H9 (cell line): ENCODE data around the gene PGBD5. TPM values are rescaled to one million over a fixed set of nuclear protein-coding genes. Genes with fewer than 3 reads are reported as not detected.
"Not testable (repeated sequence)": the region's sequence is repeated elsewhere in the genome, so short reads cannot be mapped to it uniquely, and the experiment has no call there.

Source experiments
- DNase-seq: peaks from one replicate; pipeline ENCODE4 v3.0.0-alpha.2; 2017
- H2AFZ ChIP-seq: one replicate; pipeline ENCODE4 v1.6.1; 2013; ENCODE audit warnings: mild to moderate bottlenecking, low read length, control low read depth, moderate library complexity
- H2AK5ac ChIP-seq: 2 replicates; pipeline ENCODE4 v1.6.1; 2013; ENCODE audit warnings: low read length, control low read depth, mixed read lengths; ENCODE audit not compliant: insufficient read length
- H2BK120ac ChIP-seq: one replicate; pipeline ENCODE4 v1.6.1; 2013; ENCODE audit warnings: low read depth, mild to moderate bottlenecking, low read length, control low read depth, inconsistent platforms; ENCODE audit not compliant: poor library complexity, severe bottlenecking
- H2BK12ac ChIP-seq: 2 replicates; pipeline ENCODE4 v1.6.1; 2013; ENCODE audit warnings: low read length, control low read depth, mixed read lengths, low read depth; ENCODE audit not compliant: insufficient read length
- H2BK15ac ChIP-seq: 2 replicates; pipeline ENCODE4 v1.6.1; 2013; ENCODE audit warnings: low read depth, low read length, control low read depth
- H2BK20ac ChIP-seq: one replicate; pipeline ENCODE4 v1.6.1; 2013; ENCODE audit warnings: low read depth, mild to moderate bottlenecking, low read length, control low read depth, inconsistent platforms; ENCODE audit not compliant: poor library complexity, severe bottlenecking
- H2BK5ac ChIP-seq: 2 replicates; pipeline ENCODE4 v1.6.1; 2013; ENCODE audit warnings: low read length, control low read depth, mixed read lengths; ENCODE audit not compliant: insufficient read length
- H3K14ac ChIP-seq: 2 replicates; pipeline ENCODE4 v1.6.1; 2013; ENCODE audit warnings: low read length, control low read depth; ENCODE audit not compliant: insufficient read depth
- H3K18ac ChIP-seq: 2 replicates; pipeline ENCODE4 v1.6.1; 2013; ENCODE audit warnings: low read depth, mild to moderate bottlenecking, mixed read lengths, low read length, control low read depth; ENCODE audit not compliant: insufficient read length
- H3K23ac ChIP-seq: 2 replicates; pipeline ENCODE4 v1.6.1; 2013; ENCODE audit warnings: low read length, control low read depth, mixed read lengths, low read depth; ENCODE audit not compliant: insufficient read length
- H3K23me2 ChIP-seq: 2 replicates; pipeline ENCODE4 v1.6.1; 2013; ENCODE audit warnings: low read depth, mild to moderate bottlenecking, mixed read lengths, low read length, control low read depth; ENCODE audit not compliant: insufficient read length, poor library complexity, severe bottlenecking
- H3K27ac ChIP-seq: 2 replicates; pipeline ENCODE4 v1.5.1; 2013; ENCODE audit warnings: low read length, control low read depth, mixed read lengths, low read depth; ENCODE audit not compliant: insufficient read length
- H3K27me3 ChIP-seq: 2 replicates; pipeline ENCODE4 v1.6.1; 2013; ENCODE audit warnings: low read length, control low read depth, inconsistent platforms; ENCODE audit not compliant: insufficient read depth
- H3K4ac ChIP-seq: 2 replicates; pipeline ENCODE4 v1.6.1; 2013; ENCODE audit warnings: low read depth, mild to moderate bottlenecking, control low read depth, inconsistent platforms, low read length, moderate library complexity
- H3K4me1 ChIP-seq: 2 replicates; pipeline ENCODE4 v1.6.1; 2013; ENCODE audit warnings: low read length, control low read depth, inconsistent platforms; ENCODE audit not compliant: insufficient read depth
- H3K4me2 ChIP-seq: 2 replicates; pipeline ENCODE4 v1.6.1; 2013; ENCODE audit warnings: low read length, control low read depth, mixed read lengths; ENCODE audit not compliant: insufficient read length, insufficient read depth
- H3K56ac ChIP-seq: 2 replicates; pipeline ENCODE4 v1.6.1; 2013; ENCODE audit warnings: low read depth, mild to moderate bottlenecking, mixed read lengths, low read length, control low read depth; ENCODE audit not compliant: insufficient read length
- H3K79me1 ChIP-seq: 2 replicates; pipeline ENCODE4 v1.6.1; 2013; ENCODE audit warnings: low read depth, mild to moderate bottlenecking, moderate library complexity, low read length, control low read depth, inconsistent platforms; ENCODE audit not compliant: insufficient read depth, poor library complexity, severe bottlenecking
- H3K79me2 ChIP-seq: 2 replicates; pipeline ENCODE4 v1.6.1; 2013; ENCODE audit warnings: low read length, control low read depth, inconsistent platforms; ENCODE audit not compliant: insufficient read depth
- H3K9ac ChIP-seq: 2 replicates; pipeline ENCODE4 v1.6.1; 2013; ENCODE audit warnings: low read length, control low read depth, mixed read lengths; ENCODE audit not compliant: insufficient read length; ENCODE audit errors: extremely low read depth
- H3K9me3 ChIP-seq: one replicate; pipeline ENCODE4 v1.6.1; 2013; ENCODE audit warnings: low read depth, low read length, inconsistent platforms; ENCODE audit not compliant: control insufficient read depth
- H3T11ph ChIP-seq: one replicate; pipeline ENCODE4 v1.6.1; 2013; ENCODE audit warnings: mild to moderate bottlenecking, low read length, control low read depth, inconsistent platforms
- H4K20me1 ChIP-seq: one replicate; pipeline ENCODE4 v1.6.1; 2013; ENCODE audit not compliant: control insufficient read depth, insufficient read length, insufficient read depth
- H4K5ac ChIP-seq: 2 replicates; pipeline ENCODE4 v1.6.1; 2013; ENCODE audit warnings: low read depth, mild to moderate bottlenecking, mixed read lengths, low read length, control low read depth; ENCODE audit not compliant: insufficient read length
- H4K8ac ChIP-seq: replicated peaks from 2 replicates; pipeline ENCODE4 v1.6.1; 2013; ENCODE audit warnings: low read length, control low read depth, mixed read lengths, low read depth; ENCODE audit not compliant: insufficient read length
- H4K91ac ChIP-seq: 2 replicates; pipeline ENCODE4 v1.6.1; 2013; ENCODE audit warnings: low read depth, mild to moderate bottlenecking, moderate library complexity, mixed read lengths, low read length, control low read depth; ENCODE audit not compliant: insufficient read length
- H3K27ac Mint-ChIP-seq, 3 experiments: 2 replicates in 2 of 3; 3 replicates in 1 of 3; pipeline ENCODE4 v1.8.0; 2020 to 2021; ENCODE audit warnings: mixed read lengths in 3 of 3, mild to moderate bottlenecking in 1 of 3, moderate library complexity in 1 of 3
- H3K27me3 Mint-ChIP-seq: 2 replicates; pipeline ENCODE4 v1.8.0; 2021; ENCODE audit warnings: low read depth, mild to moderate bottlenecking, moderate library complexity, mixed read lengths
- H3K36me3 Mint-ChIP-seq, 3 experiments: 2 replicates in 2 of 3; 3 replicates in 1 of 3; pipeline ENCODE4 v1.8.0; 2020 to 2021; ENCODE audit warnings: low read depth in 3 of 3, mixed read lengths in 3 of 3; ENCODE audit not compliant: insufficient read depth in 1 of 3
- H3K4me1 Mint-ChIP-seq, 2 experiments: 2 replicates each; pipeline ENCODE4 v1.8.0; 2020; ENCODE audit warnings: mixed read lengths in 2 of 2
- H3K4me3 Mint-ChIP-seq, 2 experiments: 2 replicates in 1 of 2; 3 replicates in 1 of 2; pipeline ENCODE4 v1.8.0; 2020 to 2021; ENCODE audit warnings: mild to moderate bottlenecking in 2 of 2, mixed read lengths in 2 of 2, moderate library complexity in 1 of 2
- H3K9me3 Mint-ChIP-seq, 2 experiments: 2 replicates in 1 of 2; 3 replicates in 1 of 2; pipeline ENCODE4 v1.8.0; 2020; ENCODE audit warnings: mild to moderate bottlenecking in 2 of 2, mixed read lengths in 2 of 2, moderate library complexity in 1 of 2
- WGBS: extraction: QIAGEN DNeasy Blood & Tissue Kit; methylation state at CpG from one replicate; pipeline ENCODE4 v1.1.7; 2013; ENCODE audit warnings: missing lambda C conversion rate, low lambda C conversion rate, mixed read lengths; ENCODE audit not compliant: insufficient read length; ENCODE audit errors: extremely low coverage; 5-methylcytosine and 5-hydroxymethylcytosine counted together
- total RNA-seq: library from RNA; stranded (reverse); gene quantifications from 2 replicates; pipeline ENCODE4 v1.2.1, GENCODE V29; 2021
- TF ChIP-seq, protein P1 (sequence below): fragments of 200-600 bp; sonication (generic); conservative IDR thresholded peaks from 3 replicates; pipeline ENCODE4 v1.8.0; 2021; ENCODE audit warnings: antibody characterized with exemption, mild to moderate bottlenecking

Gene PGBD5
- total RNA-seq, 1 experiment from 2014 or later, result 19.1 TPM

DNA sequence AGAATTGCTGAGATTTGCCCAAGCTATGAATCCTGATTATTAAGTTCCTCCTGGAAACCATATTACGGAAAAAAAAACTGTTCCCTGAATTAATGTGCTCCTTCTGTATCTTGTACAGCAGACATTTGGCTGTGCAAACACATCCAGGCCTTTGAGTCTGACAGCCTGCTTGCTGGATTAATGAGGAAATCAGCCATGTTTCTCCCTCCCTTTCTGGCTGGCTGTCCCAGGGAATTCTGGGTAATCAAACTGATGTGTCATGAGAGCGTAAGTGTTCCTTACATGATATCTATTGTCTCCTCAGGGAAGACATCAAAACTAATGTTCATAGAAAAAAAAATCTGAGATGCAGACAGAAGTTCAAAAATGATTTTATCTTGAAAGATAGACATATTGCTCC, 18.8 kb downstream of the PGBD5 start:
- Mint-ChIP-seq H3K4me1 (peaks cover 0 to 2% of the 10 kb centered on the region in 2 experiments; a peak in 2 of 4 replicates), H3K9me3 (peaks cover 0 to 3% of the 10 kb centered on the region in 2 experiments; a peak in 1 of 5 replicates), H3K27me3 (no peaks in the 10 kb centered on the region), H3K36me3 (peaks cover 0 to 10% (median 3%) of the 10 kb centered on the region in 3 experiments; a peak in 5 of 7 replicates), H3K4me3 (no peak overlapping the region), H3K27ac (no peak overlapping the region)
- Histone ChIP-seq H2BK5ac (no peak overlapping the region), H3K18ac (no peak overlapping the region), H4K5ac (no peak overlapping the region), H3K14ac (no peak overlapping the region), H3K9ac (no peak overlapping the region), H3K4me2 (no peak overlapping the region), H3K56ac (no peak overlapping the region), H4K8ac (no peak overlapping the region), H2BK15ac (no peak overlapping the region), H3K27ac (no peak overlapping the region), H3K4ac (no peak overlapping the region), H3K23me2 (no peaks in the 10 kb centered on the region), H3K4me1 (no peaks in the 10 kb centered on the region), H3T11ph (no peak overlapping the region), H3K79me2 (peaks cover 3% of the 10 kb centered on the region; the same call in 1 of the 2 replicates), H2AFZ (no peak overlapping the region), H4K20me1 (no peaks in the 10 kb centered on the region), H2BK20ac (no peak overlapping the region), H3K9me3 (no peaks in the 10 kb centered on the region), H2BK12ac (no peak overlapping the region), H3K23ac (no peak overlapping the region), H3K79me1 (peaks cover 5% of the 10 kb centered on the region), H2BK120ac (no peak overlapping the region), H3K27me3 (no peaks in the 10 kb centered on the region), H4K91ac (no peak overlapping the region), H2AK5ac (no peak overlapping the region)
- WGBS, result no CpG with 5 or more reads among the region's 2 CpGs
- DNase-seq, result no peak
- TF ChIP-seq, protein P1, sequence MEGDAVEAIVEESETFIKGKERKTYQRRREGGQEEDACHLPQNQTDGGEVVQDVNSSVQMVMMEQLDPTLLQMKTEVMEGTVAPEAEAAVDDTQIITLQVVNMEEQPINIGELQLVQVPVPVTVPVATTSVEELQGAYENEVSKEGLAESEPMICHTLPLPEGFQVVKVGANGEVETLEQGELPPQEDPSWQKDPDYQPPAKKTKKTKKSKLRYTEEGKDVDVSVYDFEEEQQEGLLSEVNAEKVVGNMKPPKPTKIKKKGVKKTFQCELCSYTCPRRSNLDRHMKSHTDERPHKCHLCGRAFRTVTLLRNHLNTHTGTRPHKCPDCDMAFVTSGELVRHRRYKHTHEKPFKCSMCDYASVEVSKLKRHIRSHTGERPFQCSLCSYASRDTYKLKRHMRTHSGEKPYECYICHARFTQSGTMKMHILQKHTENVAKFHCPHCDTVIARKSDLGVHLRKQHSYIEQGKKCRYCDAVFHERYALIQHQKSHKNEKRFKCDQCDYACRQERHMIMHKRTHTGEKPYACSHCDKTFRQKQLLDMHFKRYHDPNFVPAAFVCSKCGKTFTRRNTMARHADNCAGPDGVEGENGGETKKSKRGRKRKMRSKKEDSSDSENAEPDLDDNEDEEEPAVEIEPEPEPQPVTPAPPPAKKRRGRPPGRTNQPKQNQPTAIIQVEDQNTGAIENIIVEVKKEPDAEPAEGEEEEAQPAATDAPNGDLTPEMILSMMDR, result no peak

DNA sequence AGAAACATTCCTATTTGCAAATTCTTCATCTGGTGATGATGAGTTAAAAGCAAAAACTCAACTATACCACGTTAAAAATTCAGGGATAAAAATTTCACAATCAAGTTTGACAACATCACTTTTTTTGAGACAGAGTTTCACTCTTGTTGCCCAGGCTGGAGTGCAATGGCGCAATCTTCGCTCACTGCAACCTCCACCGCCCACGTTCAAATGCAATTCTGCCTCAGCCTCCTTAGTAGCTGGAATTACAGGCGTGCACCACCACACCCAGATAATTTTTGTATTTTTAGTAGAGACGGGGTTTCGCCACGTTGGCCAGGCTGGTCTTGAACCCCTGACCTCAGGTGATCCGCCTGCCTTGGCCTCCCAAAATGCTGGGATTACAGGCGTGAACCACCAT, 19.4 kb downstream of the PGBD5 start:
- H2BK120ac ChIP-seq, H3K27me3 Mint-ChIP-seq, H2AK5ac ChIP-seq, H3K27ac Mint-ChIP-seq, H3K23ac ChIP-seq, H4K5ac ChIP-seq, H2BK5ac ChIP-seq, H3K9me3 Mint-ChIP-seq, H3K14ac ChIP-seq, H2BK20ac ChIP-seq, H3K56ac ChIP-seq, H3K27me3 ChIP-seq, H3K4me1 ChIP-seq, H4K20me1 ChIP-seq, H3K4me1 Mint-ChIP-seq, H3K4me3 Mint-ChIP-seq, H2AFZ ChIP-seq, DNase-seq, H3K9ac ChIP-seq, H3K23me2 ChIP-seq, H3K9me3 ChIP-seq, H3T11ph ChIP-seq, H4K91ac ChIP-seq, H3K79me2 ChIP-seq, H3K4ac ChIP-seq, H3K4me2 ChIP-seq, H3K79me1 ChIP-seq, H3K18ac ChIP-seq, H4K8ac ChIP-seq, H3K27ac ChIP-seq, H3K36me3 Mint-ChIP-seq, H2BK12ac ChIP-seq, H2BK15ac ChIP-seq: not testable (repeated sequence)
- no CpG with 5 or more reads among the region's 11 CpGs for WGBS
